ENCODE results near the gene NFE2L2.
"Not testable (repeated sequence)": the region's sequence is repeated elsewhere in the genome, so short reads cannot be mapped to it uniquely, and the experiment has no call there.

Gene NFE2L2

GRCh38 chr2:177188482-177189469 lies 75.8 kb downstream of the NFE2L2 start:
- DNase-seq, result no peak

- no peak for DNase-seq
These were observed 76.8 kb downstream of the NFE2L2 start for GRCh38 chr2:177187631-177188312.

- not testable (repeated sequence) for DNase-seq
These were observed 78.5 kb downstream of the NFE2L2 start for GRCh38 chr2:177186038-177186437.

GRCh38 chr2:177184606-177185005 lies 79.9 kb downstream of the NFE2L2 start:
- no peak for DNase-seq

GRCh38 chr2:177183860-177184259 lies 80.7 kb downstream of the NFE2L2 start:
- DNase-seq, result no peak
